Measurements from ENCODE around the gene SLC35F3.

SLC35F3 gene

DNA sequence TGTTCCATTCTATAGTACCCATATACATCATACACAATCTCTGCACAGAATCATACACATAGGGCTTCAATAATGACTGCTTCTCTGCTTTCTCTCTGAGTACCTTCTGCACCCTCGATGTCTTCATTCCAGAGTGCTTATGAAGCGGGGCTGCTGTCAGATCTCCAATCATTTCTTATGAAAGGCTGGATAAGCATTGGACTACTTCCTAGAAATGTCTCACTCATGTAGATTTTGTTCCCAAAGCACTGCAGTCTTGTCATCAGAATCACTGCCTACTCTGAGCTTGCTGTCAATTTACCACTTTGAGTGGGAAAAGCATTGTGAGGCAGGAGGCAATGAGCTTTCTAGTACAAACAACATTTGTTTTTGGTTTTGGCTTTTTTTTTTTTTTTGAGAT, 179.0 kb downstream of the SLC35F3 start:
- no peak for DNase-seq (ENCODE audit: low read depth, low spot score)
- TF ChIP-seq, protein P1, sequence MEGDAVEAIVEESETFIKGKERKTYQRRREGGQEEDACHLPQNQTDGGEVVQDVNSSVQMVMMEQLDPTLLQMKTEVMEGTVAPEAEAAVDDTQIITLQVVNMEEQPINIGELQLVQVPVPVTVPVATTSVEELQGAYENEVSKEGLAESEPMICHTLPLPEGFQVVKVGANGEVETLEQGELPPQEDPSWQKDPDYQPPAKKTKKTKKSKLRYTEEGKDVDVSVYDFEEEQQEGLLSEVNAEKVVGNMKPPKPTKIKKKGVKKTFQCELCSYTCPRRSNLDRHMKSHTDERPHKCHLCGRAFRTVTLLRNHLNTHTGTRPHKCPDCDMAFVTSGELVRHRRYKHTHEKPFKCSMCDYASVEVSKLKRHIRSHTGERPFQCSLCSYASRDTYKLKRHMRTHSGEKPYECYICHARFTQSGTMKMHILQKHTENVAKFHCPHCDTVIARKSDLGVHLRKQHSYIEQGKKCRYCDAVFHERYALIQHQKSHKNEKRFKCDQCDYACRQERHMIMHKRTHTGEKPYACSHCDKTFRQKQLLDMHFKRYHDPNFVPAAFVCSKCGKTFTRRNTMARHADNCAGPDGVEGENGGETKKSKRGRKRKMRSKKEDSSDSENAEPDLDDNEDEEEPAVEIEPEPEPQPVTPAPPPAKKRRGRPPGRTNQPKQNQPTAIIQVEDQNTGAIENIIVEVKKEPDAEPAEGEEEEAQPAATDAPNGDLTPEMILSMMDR (IDR thresholded peaks at IDR 0.05; ENCODE audit: insufficient read depth, low read length, missing control alignments): no peak
- ChIA-PET POLR2A (no interaction called here), CTCF (no interaction called here)
- no peak overlapping the region for H3K4me3 ChIP-seq (ENCODE audit: low read depth, low read length)

DNA sequence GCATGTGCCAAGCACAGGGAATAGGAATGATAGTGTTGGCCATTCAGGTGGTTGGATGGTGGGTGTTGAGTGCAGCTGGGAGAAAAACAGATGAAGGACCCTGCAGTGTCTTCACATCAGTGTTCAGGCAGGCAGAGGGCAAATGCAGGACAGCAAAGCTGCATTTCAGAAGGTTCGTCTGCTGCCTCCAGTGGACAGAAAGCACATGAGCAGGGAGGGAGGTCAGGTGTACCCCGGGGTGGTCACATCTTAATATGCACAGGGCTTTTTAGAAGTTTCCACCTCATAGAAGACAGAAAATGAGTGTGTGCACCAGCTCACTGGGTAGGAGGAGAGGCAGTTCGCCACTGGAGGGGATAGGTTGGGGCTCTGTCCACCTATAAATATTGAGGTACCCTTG, 184.9 kb downstream of the SLC35F3 start:
- TF ChIP-seq, protein P1 (IDR thresholded peaks at IDR 0.05; ENCODE audit: insufficient read depth, low read length, missing control alignments): peak; percentile 5
- CTCF ChIA-PET: no interaction called here

DNA sequence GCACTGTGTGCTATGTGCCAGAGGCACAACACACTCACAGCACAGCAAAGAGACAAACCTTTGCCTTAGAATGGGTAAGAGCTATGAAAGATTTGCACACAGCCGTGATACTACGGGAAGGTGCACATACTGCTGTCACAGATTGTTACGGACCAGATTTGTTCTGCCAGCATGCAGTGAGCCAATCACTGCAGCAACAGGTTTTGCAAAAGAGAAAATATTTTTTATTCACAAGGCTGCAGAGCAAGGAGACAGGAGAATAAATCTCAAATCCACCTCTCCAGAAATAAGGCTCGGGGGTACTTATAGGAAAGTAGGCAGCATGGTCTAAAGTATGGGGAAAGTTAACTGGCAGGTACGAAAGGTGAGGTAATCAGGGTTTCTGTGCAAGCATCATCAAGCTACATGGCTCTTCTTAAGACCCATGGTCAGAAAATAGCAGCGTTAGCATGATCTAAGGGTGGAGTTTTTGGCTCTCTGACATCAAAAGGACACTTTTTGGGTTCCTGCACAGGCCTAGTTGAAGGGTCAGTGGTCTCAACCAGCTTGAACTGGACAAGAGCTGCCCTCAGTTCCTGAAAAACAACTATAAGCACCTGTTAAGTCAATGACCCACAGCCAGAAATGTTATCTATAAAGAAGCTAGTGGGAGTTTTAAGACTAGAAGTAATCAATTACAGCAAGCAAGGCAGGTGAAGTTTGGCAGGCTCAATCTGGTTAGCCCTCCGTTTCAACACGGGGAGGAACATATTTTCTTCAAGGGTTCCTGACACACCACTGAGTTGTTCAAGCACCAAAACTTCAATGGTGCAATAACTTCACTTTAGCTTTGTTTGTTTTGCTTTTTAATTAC, 186.0 kb downstream of the SLC35F3 start:
- H3K4me3 ChIP-seq (ENCODE audit: low read depth, low read length): no peak overlapping the region
- TF ChIP-seq, protein P1 (IDR thresholded peaks at IDR 0.05; ENCODE audit: insufficient read depth, low read length, missing control alignments): no peak
- POLR2A ChIA-PET: no interaction called here
- CTCF ChIA-PET: no interaction called here
- no peak for DNase-seq (ENCODE audit: low read depth, low spot score)

More for the DNA sequence above, 184.9 kb downstream of the SLC35F3 start:
- H3K4me3 ChIP-seq (ENCODE audit: low read depth, low read length): no peak overlapping the region
- DNase-seq (ENCODE audit: low read depth, low spot score): no peak
- POLR2A ChIA-PET: no interaction called here

DNA sequence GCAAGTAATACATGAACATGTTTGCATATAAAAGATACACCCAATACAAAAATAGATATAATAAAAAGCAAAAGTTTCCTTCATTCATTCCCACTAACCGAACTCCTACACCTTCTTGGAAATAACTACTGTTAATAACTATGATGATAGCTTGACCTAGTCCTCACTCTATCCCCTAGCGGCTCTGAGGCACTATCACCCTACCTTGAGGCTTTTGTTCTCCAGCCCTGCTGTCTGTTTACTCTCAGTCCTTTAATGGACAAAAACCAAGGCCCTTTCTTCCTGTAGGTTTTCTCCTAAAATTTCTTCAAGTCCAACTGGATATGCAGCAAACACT, 186.6 kb downstream of the SLC35F3 start:
- CTCF ChIA-PET: no interaction called here
- TF ChIP-seq, protein P1 (IDR thresholded peaks at IDR 0.05; ENCODE audit: insufficient read depth, low read length, missing control alignments): no peak
- no peak for DNase-seq (ENCODE audit: low read depth, low spot score)
- H3K4me3 ChIP-seq (ENCODE audit: low read depth, low read length): no peak overlapping the region
- POLR2A ChIA-PET: no interaction called here

DNA sequence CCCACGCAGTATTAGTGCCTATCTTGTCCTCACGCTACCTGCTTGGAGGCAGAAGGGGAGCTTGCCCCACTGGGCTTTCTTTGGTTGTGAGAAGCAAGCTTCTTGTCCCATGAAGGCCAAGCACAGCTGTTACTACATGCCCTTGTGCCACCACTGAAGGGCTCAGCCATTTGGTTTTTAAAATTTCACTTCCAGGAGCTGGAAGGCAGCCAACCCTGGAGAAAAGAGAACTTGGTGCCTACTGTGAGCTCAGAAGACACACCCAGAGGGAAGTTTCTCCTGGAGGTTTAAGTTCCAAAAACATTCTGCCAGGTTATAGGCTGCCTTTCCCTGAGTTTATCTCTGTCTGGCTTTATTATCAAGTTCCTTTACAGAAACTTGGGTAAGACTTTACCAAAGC, 187.4 kb downstream of the SLC35F3 start:
- no peak for DNase-seq (ENCODE audit: low read depth, low spot score)
- TF ChIP-seq, protein P1 (IDR thresholded peaks at IDR 0.05; ENCODE audit: insufficient read depth, low read length, missing control alignments): no peak
- CTCF ChIA-PET: interaction anchor here (0.5 kb wide), 1 partner anchor 47 kb away, joined by 3 read pairs; no protein-coding TSS in a partner anchor
- no peak overlapping the region for H3K4me3 ChIP-seq (ENCODE audit: low read depth, low read length)
- POLR2A ChIA-PET: no interaction called here

DNA sequence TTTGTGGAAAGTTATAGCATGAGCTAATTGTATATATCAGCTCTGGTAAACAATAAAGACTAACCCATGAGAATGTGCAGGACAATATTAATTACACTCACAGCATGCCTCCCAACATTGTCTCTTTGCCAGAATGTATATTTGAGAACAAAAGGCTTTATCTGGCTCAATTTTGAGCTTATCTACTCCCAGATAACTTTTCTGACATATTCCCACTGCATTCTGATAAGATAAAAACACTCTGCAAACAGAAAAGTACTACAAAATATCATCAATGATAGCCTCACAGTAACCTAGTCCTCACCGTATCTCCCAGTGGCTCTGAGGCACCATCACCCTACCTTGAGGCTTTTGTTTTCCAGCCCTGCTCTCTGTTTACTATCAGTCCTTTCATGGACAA, 188.6 kb downstream of the SLC35F3 start:
- no peak overlapping the region for H3K4me3 ChIP-seq (ENCODE audit: low read depth, low read length)
- ChIA-PET POLR2A (no interaction called here), CTCF (no interaction called here)
- DNase-seq (ENCODE audit: low read depth, low spot score): no peak
- TF ChIP-seq, protein P1 (IDR thresholded peaks at IDR 0.05; ENCODE audit: insufficient read depth, low read length, missing control alignments): no peak
